H1 (cell line): Measurements from ENCODE around the gene TIA1. TPM values are rescaled to one million over a fixed set of nuclear protein-coding genes. Genes with fewer than 3 reads are reported as not detected.
"Not testable (repeated sequence)": the region's sequence is repeated elsewhere in the genome, so short reads cannot be mapped to it uniquely, and the experiment has no call there.

ENCODE experiments used
- CTCF ChIA-PET: fragments of 300-600 bp; sonication (Branson Sonifier 250); formaldehyde crosslinking; loops from one replicate; lab custom pipeline; 2021; ENCODE audit not compliant: partially characterized antibody; lab: Charles Lee
- POLR2A ChIA-PET: fragments of 300-600 bp; sonication (Branson Sonifier 250); formaldehyde crosslinking; loops from one replicate; lab custom pipeline; 2021; ENCODE audit warnings: inconsistent platforms; ENCODE audit not compliant: partially characterized antibody; lab: Charles Lee
- DNase-seq, 2 experiments: peaks; one replicate each; pipeline versions ENCODE4 v3.0.0 to v3.0.0-alpha.2; 2010 to 2022; ENCODE audit warnings: low spot score in 2 of 2, low read depth in 1 of 2, mixed read lengths in 1 of 2
- FAIRE-seq: peaks from 2 replicates; lab custom pipeline; 2011; peaks lifted over from hg19 to GRCh38; lab: Jason Lieb, UNC
- H2AFZ ChIP-seq: 2 replicates; pipeline ENCODE4 v1.8.1; 2012; ENCODE audit warnings: low read length, inconsistent platforms
- H2AK5ac ChIP-seq: 2 replicates; pipeline ENCODE4 v1.6.1; 2013; ENCODE audit warnings: low read depth, low read length
- H2BK120ac ChIP-seq: replicated peaks from 2 replicates; pipeline ENCODE3; 2013; ENCODE audit warnings: low read depth, low read length, inconsistent platforms
- H2BK12ac ChIP-seq: 2 replicates; pipeline ENCODE4 v1.6.1; 2013; ENCODE audit warnings: low read depth, low read length
- H2BK15ac ChIP-seq: 2 replicates; pipeline ENCODE4 v1.6.1; 2013; ENCODE audit warnings: low read length
- H2BK20ac ChIP-seq: 2 replicates; pipeline ENCODE4 v1.6.1; 2013; ENCODE audit warnings: low read length
- H2BK5ac ChIP-seq: 2 replicates; pipeline ENCODE4 v1.6.1; 2013; ENCODE audit warnings: low read depth, low read length
- H3K14ac ChIP-seq: 2 replicates; pipeline ENCODE4 v1.6.1; 2013; ENCODE audit warnings: inconsistent platforms; ENCODE audit not compliant: insufficient read length
- H3K18ac ChIP-seq: 2 replicates; pipeline ENCODE4 v1.6.1; 2013; ENCODE audit warnings: low read length; ENCODE audit errors: extremely low read depth
- H3K23ac ChIP-seq: 2 replicates; pipeline ENCODE4 v1.6.1; 2013; ENCODE audit warnings: inconsistent platforms; ENCODE audit not compliant: insufficient read length
- H3K23me2 ChIP-seq: 2 replicates; pipeline ENCODE4 v1.6.1; 2013; ENCODE audit warnings: low read depth, low read length
- H3K27ac ChIP-seq: 2 replicates; pipeline ENCODE4 v1.6.1; 2011; ENCODE audit warnings: low read depth, low read length, inconsistent platforms
- H3K27me3 ChIP-seq, 4 experiments: replicated peaks in 1 of 4; 1 replicate in 1 of 4; 2 replicates in 3 of 4; pipeline versions ENCODE4 v1.6.1 to v1.8.1; 2011 to 2013; ENCODE audit warnings: low read length in 3 of 4, mild to moderate bottlenecking in 3 of 4, inconsistent platforms in 2 of 4, mixed read lengths in 2 of 4, moderate library complexity in 1 of 4; ENCODE audit not compliant: control insufficient read depth in 3 of 4, insufficient read depth in 3 of 4; ENCODE audit errors: extremely low read depth in 1 of 4
- H3K36me3 ChIP-seq, 4 experiments: 2 replicates each; pipeline versions ENCODE4 v1.6.1 to v1.8.1; 2011 to 2013; ENCODE audit warnings: mild to moderate bottlenecking in 4 of 4, low read length in 3 of 4, moderate library complexity in 2 of 4, control low read depth in 1 of 4, inconsistent platforms in 1 of 4; ENCODE audit not compliant: insufficient read depth in 4 of 4, control insufficient read depth in 2 of 4
- H3K4ac ChIP-seq: replicated peaks from 2 replicates; pipeline ENCODE3; 2013; ENCODE audit warnings: low read length, low read depth, mixed read lengths, inconsistent platforms; ENCODE audit not compliant: insufficient read length
- H3K4me1 ChIP-seq, 4 experiments: replicated peaks in 1 of 4; 1 replicate in 1 of 4; 2 replicates in 3 of 4; pipeline versions ENCODE4 v1.6.1 to v1.8.1; 2011 to 2013; ENCODE audit warnings: low read length in 3 of 4, inconsistent platforms in 2 of 4, mixed read lengths in 1 of 4; ENCODE audit not compliant: insufficient read depth in 4 of 4, control insufficient read depth in 3 of 4
- H3K4me2 ChIP-seq, 2 experiments: 2 replicates each; pipeline versions ENCODE4 v1.6.1 to v1.8.1; 2011 to 2013; ENCODE audit warnings: low read depth in 2 of 2, low read length in 2 of 2, control low read depth in 1 of 2, inconsistent platforms in 1 of 2, mild to moderate bottlenecking in 1 of 2; ENCODE audit not compliant: insufficient read depth in 1 of 2
- H3K4me3 ChIP-seq, 4 experiments: fragments of 200-600, 300-600 bp in 1 of 4; sonication (generic), shearing (Covaris generic), sonication (Bioruptor Twin) in 1 of 4; 2 replicates each; pipeline versions ENCODE4 v1.5.1 to v1.8.1; 2011 to 2016; ENCODE audit warnings: low read length in 4 of 4, low read depth in 3 of 4, control low read depth in 2 of 4, inconsistent platforms in 2 of 4, mild to moderate bottlenecking in 2 of 4, mixed read lengths in 1 of 4, moderate library complexity in 1 of 4; ENCODE audit not compliant: insufficient read depth in 2 of 4; ENCODE audit errors: extremely low read depth in 1 of 4
- H3K56ac ChIP-seq: replicated peaks from 2 replicates; pipeline ENCODE3; 2013; ENCODE audit warnings: low read depth, mild to moderate bottlenecking, mixed read lengths, low read length, inconsistent platforms; ENCODE audit not compliant: insufficient read length
- H3K79me1 ChIP-seq: 2 replicates; pipeline ENCODE4 v1.6.1; 2013; ENCODE audit warnings: low read depth, low read length, control low read depth
- H3K79me2 ChIP-seq, 2 experiments: 2 replicates each; pipeline versions ENCODE4 v1.6.1 to v1.8.1; 2012 to 2013; ENCODE audit warnings: low read length in 2 of 2, mild to moderate bottlenecking in 2 of 2, inconsistent platforms in 1 of 2; ENCODE audit not compliant: insufficient read depth in 2 of 2, control insufficient read depth in 1 of 2
- H3K9ac ChIP-seq, 4 experiments: replicated peaks in 1 of 4; 1 replicate in 1 of 4; 2 replicates in 3 of 4; pipeline versions ENCODE4 v1.6.1 to v1.8.1; 2011 to 2013; ENCODE audit warnings: low read depth in 3 of 4, low read length in 3 of 4, control low read depth in 2 of 4, mild to moderate bottlenecking in 2 of 4, moderate library complexity in 2 of 4, inconsistent platforms in 1 of 4; ENCODE audit errors: extremely low read depth in 1 of 4
- H3K9me3 ChIP-seq, 2 experiments: 2 replicates each; pipeline versions ENCODE4 v1.6.1 to v1.8.1; 2012 to 2013; ENCODE audit warnings: mild to moderate bottlenecking in 2 of 2, moderate library complexity in 2 of 2, control low read depth in 1 of 2, inconsistent platforms in 1 of 2, low read depth in 1 of 2, low read length in 1 of 2, mixed read lengths in 1 of 2; ENCODE audit not compliant: insufficient read depth in 2 of 2
- H4K20me1 ChIP-seq, 2 experiments: replicated peaks in 1 of 2; 2 replicates each; pipeline versions ENCODE3 to v1.8.1; 2011 to 2013; ENCODE audit warnings: inconsistent platforms in 2 of 2, low read length in 2 of 2, mild to moderate bottlenecking in 1 of 2; ENCODE audit not compliant: insufficient read depth in 2 of 2, control insufficient read depth in 1 of 2
- H4K5ac ChIP-seq: 2 replicates; pipeline ENCODE4 v1.6.1; 2013; ENCODE audit warnings: low read length, low read depth, mixed read lengths, inconsistent platforms; ENCODE audit not compliant: insufficient read length
- H4K8ac ChIP-seq: 2 replicates; pipeline ENCODE4 v1.8.0; 2013; ENCODE audit warnings: mild to moderate bottlenecking, moderate library complexity, low read length, inconsistent platforms; ENCODE audit not compliant: insufficient read depth; ENCODE audit errors: extremely low read depth
- H4K91ac ChIP-seq: replicated peaks from 2 replicates; pipeline ENCODE3; 2013; ENCODE audit warnings: low read length, mixed read lengths, inconsistent platforms; ENCODE audit not compliant: insufficient read length
- CBX5 ChIP-seq: fragments of 300-800, 300-1000 bp; sonication (generic); IDR thresholded peaks from 2 replicates; pipeline ENCODE4 v1.7.1; 2016; ENCODE audit warnings: antibody characterized with exemption, low read length, low read depth
- CBX8 ChIP-seq: fragments of 300-800, 300-1000 bp; sonication (generic); IDR thresholded peaks from 2 replicates; pipeline ENCODE4 v1.7.1; 2016; ENCODE audit warnings: low read depth, low read length, borderline replicate concordance
- PHF8 ChIP-seq: fragments of 200-600 bp; sonication (generic); conservative IDR thresholded peaks from 2 replicates; pipeline ENCODE4 v1.7.1; 2012; ENCODE audit warnings: low read depth, mild to moderate bottlenecking, inconsistent platforms, low read length, moderate library complexity
- SIN3A ChIP-seq, 2 experiments: IDR thresholded peaks in 1 of 2; conservative IDR thresholded peaks in 1 of 2; 2 replicates each; pipeline ENCODE4 v1.6.1; 2011 to 2012; ENCODE audit warnings: low read length in 2 of 2, improper control_type of control experiment in 1 of 2, low read depth in 1 of 2, mild to moderate bottlenecking in 1 of 2
- SP2 ChIP-seq: IDR thresholded peaks from 2 replicates; pipeline ENCODE4 v1.6.1; 2012; ENCODE audit warnings: mild to moderate bottlenecking, low read length, inconsistent platforms
- SP4 ChIP-seq: IDR thresholded peaks from 2 replicates; pipeline ENCODE4 v1.6.1; 2012; ENCODE audit warnings: low read length, inconsistent platforms
- WGBS, 2 experiments: shearing (Covaris generic) in 1 of 2; methylation state at CpG; one replicate each; pipeline versions ENCODE4 v1.1.6 to v1.1.7; 2013 to 2015; ENCODE audit warnings: low lambda C conversion rate in 2 of 2, mixed read lengths in 2 of 2, inconsistent platforms in 1 of 2, low coverage in 1 of 2, missing lambda C conversion rate in 1 of 2; ENCODE audit not compliant: insufficient replicate concordance in 2 of 2, insufficient coverage in 1 of 2, insufficient read length in 1 of 2; ENCODE audit errors: extremely low coverage in 1 of 2, missing lambda C conversion rate in 1 of 2; 5-methylcytosine and 5-hydroxymethylcytosine counted together
- polyA plus RNA-seq, 7 experiments: library from polyadenylated mRNA; depleted of rRNA in 3 of 7; stranded (reverse) in 5 of 7; unstranded in 2 of 7; fragments of >200 nt in 5 of 7; fragments of 200-250 nt in 2 of 7; gene quantifications; 1 replicate in 5 of 7; 2 replicates in 1 of 7; 4 replicates in 1 of 7; pipeline versions ENCODE4 v1.2.1 to v1.2.3, GENCODE V29; 2011 to 2013; ENCODE audit warnings: missing spikeins in 2 of 7, mixed read lengths in 2 of 7
- total RNA-seq: library from RNA; stranded (reverse); fragmentation: NEBNext Ultra II Directional; extraction: Animal tissue kit (Norgen Biotek cat#: 25700); gene quantifications from 2 replicates; pipeline ENCODE4 v1.2.1, GENCODE V29; 2021

TIA1 gene
- total and polyA plus RNA-seq, 2 of the 8 experiments (the other 6 are each of a cell fraction or from before 2014, with no cell fraction given): 58.6 to 181 TPM

DNA sequence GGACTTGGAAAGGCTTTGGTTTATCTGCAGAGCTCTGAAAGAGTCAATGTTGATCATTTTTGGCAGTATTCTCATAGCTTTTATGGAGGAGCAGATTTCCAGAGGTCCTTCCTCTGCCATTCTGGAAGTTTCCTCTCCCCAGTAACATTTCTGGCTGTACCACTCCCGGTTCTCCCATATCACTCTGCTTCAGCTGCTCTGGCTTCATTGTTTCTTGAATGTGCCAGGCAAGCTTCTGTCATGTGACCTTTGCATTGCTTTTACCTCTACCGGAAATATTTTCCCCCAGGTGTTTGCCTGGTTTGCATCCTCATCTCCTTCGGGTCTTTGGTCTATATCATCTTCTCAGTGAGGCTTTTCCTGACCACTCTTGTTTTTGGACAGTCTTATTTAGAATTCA, 21.9 kb upstream of the TIA1 start (continued):
- TF ChIP-seq SP2 (no peak), SIN3A (conservative IDR thresholded peaks at IDR 0.05 in 1 of 2, IDR thresholded peaks at IDR 0.05 in 1 of 2; ENCODE audit: low read depth in 1 of 2, low read length in 2 of 2) (no peak), PHF8 (no peak), CBX5 (no peak), CBX8 (no peak), SP4 (no peak)
- TF ChIP-seq, all 59 proteins: peak for 0

- H3K4me2 ChIP-seq, H3K4me3 ChIP-seq, DNase-seq, H4K20me1 ChIP-seq, H3K9ac ChIP-seq, H3K27ac ChIP-seq, H3K9me3 ChIP-seq, H2BK12ac ChIP-seq, H4K8ac ChIP-seq, H2BK5ac ChIP-seq, H2BK20ac ChIP-seq, H3K27me3 ChIP-seq, H4K5ac ChIP-seq, H2BK120ac ChIP-seq, H3K79me2 ChIP-seq, H3K4me1 ChIP-seq, H3K4ac ChIP-seq, H3K23me2 ChIP-seq, H3K56ac ChIP-seq, H2AK5ac ChIP-seq, H2BK15ac ChIP-seq, FAIRE-seq, H4K91ac ChIP-seq, H2AFZ ChIP-seq, H3K18ac ChIP-seq, H3K23ac ChIP-seq, H3K79me1 ChIP-seq, H3K14ac ChIP-seq, CTCF ChIA-PET: not testable (repeated sequence)
- POLR2A ChIA-PET: interaction anchor here (0.8 to 2.3 kb wide), 5 partner anchors 9 to 184 kb away, joined by 3 to 11 read pairs (median 3); partner anchors contain the start of gene PCYOX1
- WGBS, 2 experiments: 97% methylated on average over 18 of the region's 18 CpGs; no CpG with 5 or more reads in 1 of the 2 experiments
- peaks cover 3 to 32% (median 10%) of the 10 kb centered on the region in 4 experiments; a peak in 6 of 8 replicates for H3K36me3 ChIP-seq
Measured at GRCh38 chr2:70269422-70270302, 21.2 kb upstream of the TIA1 start.
